Measurements from ENCODE around the gene COQ5. TPM values are rescaled to one million over a fixed set of nuclear protein-coding genes. Genes with fewer than 3 reads are reported as not detected.
"Not testable (repeated sequence)": the region's sequence is repeated elsewhere in the genome, so short reads cannot be mapped to it uniquely, and the experiment has no call there.

The COQ5 gene
- total and polyA plus RNA-seq, 2 of the 4 experiments (the other 2 are of a cell fraction) = 21.6 to 25.1 TPM

DNA sequence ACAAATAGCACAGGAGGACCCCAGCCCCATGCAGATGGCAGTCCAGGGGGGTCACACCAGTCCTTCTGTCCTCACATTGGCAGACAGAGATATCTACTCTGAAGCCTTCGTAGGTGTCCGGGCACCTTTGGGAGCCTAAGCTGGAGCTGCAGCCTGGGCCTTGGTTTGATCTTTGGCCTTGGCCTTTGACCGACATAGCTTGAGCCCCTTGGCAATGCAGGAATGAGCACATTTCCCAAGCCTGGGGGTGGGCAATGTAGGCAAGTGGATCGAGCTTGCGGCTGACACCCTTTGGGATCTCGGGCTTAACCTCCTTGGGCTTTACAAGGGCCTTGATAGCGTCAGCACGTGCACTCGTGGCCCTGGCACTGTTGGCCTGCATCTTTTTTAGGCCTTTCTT lies 6.4 kb downstream of the COQ5 start:
- Histone ChIP-seq H3K4ac (ENCODE audit: low read depth, low read length) (no peak overlapping the region), H3K14ac (replicated peaks; ENCODE audit: low read depth, low read length) (no peak overlapping the region), H3K9me1 (ENCODE audit: insufficient read depth, low read length) (no peaks in the 10 kb centered on the region), H3K79me1 (ENCODE audit: low read depth in 1 of 2, low read length in 2 of 2) (peaks cover 0 to 9% of the 10 kb centered on the region in 2 experiments; a peak in 1 of 4 replicates), H2AFZ (replicated peaks; ENCODE audit: low read length, poor library complexity) (no peak overlapping the region), H2AK5ac (ENCODE audit: low read depth, low read length) (no peak overlapping the region), H3K56ac (ENCODE audit: extremely low read depth, insufficient read depth, low read length) (no peak overlapping the region), H2BK20ac (ENCODE audit: low read depth, low read length) (no peak overlapping the region), H2BK120ac (ENCODE audit: low read depth, low read length) (no peak overlapping the region), H3K18ac (ENCODE audit: low read depth, low read length) (no peak overlapping the region), H4K91ac (ENCODE audit: insufficient read depth, low read depth, low read length) (no peak overlapping the region), H2BK5ac (ENCODE audit: low read depth, low read length, poor library complexity, severe bottlenecking) (no peak overlapping the region), H3K27me3 (ENCODE audit: control insufficient read depth, insufficient read depth, low read length) (no peaks in the 10 kb centered on the region), H4K20me1 (ENCODE audit: insufficient read depth, low read length) (no peaks in the 10 kb centered on the region), H3K4me3 (ENCODE audit: insufficient read depth, low read depth, low read length) (no peak overlapping the region), H3K23ac (ENCODE audit: low read depth, low read length) (no peak overlapping the region), H3K4me1 (ENCODE audit: control insufficient read depth, insufficient read depth, low read length) (no peaks in the 10 kb centered on the region), H2AK9ac (replicated peaks; ENCODE audit: low read depth, low read length, poor library complexity) (no peak overlapping the region), H3K9ac (ENCODE audit: low read depth, low read length) (no peak overlapping the region), H3K4me2 (ENCODE audit: low read depth, low read length) (no peak overlapping the region), H4K5ac (ENCODE audit: low read depth, low read length) (no peak overlapping the region), H3K36me3 (ENCODE audit: control insufficient read depth, insufficient read depth, low read length) (peaks cover 15% of the 10 kb centered on the region; the same call in 1 of the 2 replicates), H4K8ac (ENCODE audit: low read depth in 2 of 2, low read length in 2 of 2) (no peak overlapping the region), H3K27ac (ENCODE audit: insufficient read depth, low read length) (no peak overlapping the region), H2BK15ac (ENCODE audit: low read depth, low read length) (no peak overlapping the region), H3K9me3 (ENCODE audit: control insufficient read depth, insufficient read depth, low read length) (no peaks in the 10 kb centered on the region)
- no peak for ATAC-seq (ENCODE audit: low read depth)
- in situ Hi-C loops (cut with MboI; ENCODE audit: low sequenced_read_pairs) (no loop called here), dilution Hi-C loops (cut with HindIII; ENCODE audit: low sequenced_read_pairs, unreplicated experiment) (no loop called here), intact Hi-C loops (cut with micrococcal nuclease) (no loop called here)
- BruUV-seq (replicated peaks) = no TSS peak
- WGBS, 2 experiments (ENCODE audit: extremely low coverage in 2 of 2, insufficient read length in 1 of 2) = 92% methylated on average over 2 of the region's 9 CpGs; no CpG with 5 or more reads in 1 of the 2 experiments
- no peak for DNase-seq
- ChIA-PET POLR2A (ENCODE audit: unreplicated experiment) (no interaction called here), CTCF (no interaction called here)
- TF ChIP-seq MAZ (IDR thresholded peaks at IDR 0.05; ENCODE audit: borderline replicate concordance, low read depth, low read length) (no peak), RCOR1 (IDR thresholded peaks at IDR 0.05; ENCODE audit: insufficient replicate concordance, low read length) (no peak), ELK1 (IDR thresholded peaks at IDR 0.05; ENCODE audit: borderline replicate concordance, low read depth, low read length) (no peak)
- TF ChIP-seq, protein P1, sequence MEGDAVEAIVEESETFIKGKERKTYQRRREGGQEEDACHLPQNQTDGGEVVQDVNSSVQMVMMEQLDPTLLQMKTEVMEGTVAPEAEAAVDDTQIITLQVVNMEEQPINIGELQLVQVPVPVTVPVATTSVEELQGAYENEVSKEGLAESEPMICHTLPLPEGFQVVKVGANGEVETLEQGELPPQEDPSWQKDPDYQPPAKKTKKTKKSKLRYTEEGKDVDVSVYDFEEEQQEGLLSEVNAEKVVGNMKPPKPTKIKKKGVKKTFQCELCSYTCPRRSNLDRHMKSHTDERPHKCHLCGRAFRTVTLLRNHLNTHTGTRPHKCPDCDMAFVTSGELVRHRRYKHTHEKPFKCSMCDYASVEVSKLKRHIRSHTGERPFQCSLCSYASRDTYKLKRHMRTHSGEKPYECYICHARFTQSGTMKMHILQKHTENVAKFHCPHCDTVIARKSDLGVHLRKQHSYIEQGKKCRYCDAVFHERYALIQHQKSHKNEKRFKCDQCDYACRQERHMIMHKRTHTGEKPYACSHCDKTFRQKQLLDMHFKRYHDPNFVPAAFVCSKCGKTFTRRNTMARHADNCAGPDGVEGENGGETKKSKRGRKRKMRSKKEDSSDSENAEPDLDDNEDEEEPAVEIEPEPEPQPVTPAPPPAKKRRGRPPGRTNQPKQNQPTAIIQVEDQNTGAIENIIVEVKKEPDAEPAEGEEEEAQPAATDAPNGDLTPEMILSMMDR (conservative IDR thresholded peaks at IDR 0.05; ENCODE audit: low read depth, low read length) = no peak

- H3K79me1 ChIP-seq (ENCODE audit: low read depth in 1 of 2, low read length in 2 of 2); H3K4me1 ChIP-seq (ENCODE audit: control insufficient read depth, insufficient read depth, low read length); ATAC-seq (ENCODE audit: low read depth); H3K14ac ChIP-seq (replicated peaks; ENCODE audit: low read depth, low read length); POLR2A ChIA-PET (ENCODE audit: unreplicated experiment); H3K4me2 ChIP-seq (ENCODE audit: low read depth, low read length); H2AK9ac ChIP-seq (replicated peaks; ENCODE audit: low read depth, low read length, poor library complexity); H3K23ac ChIP-seq (ENCODE audit: low read depth, low read length); H3K56ac ChIP-seq (ENCODE audit: extremely low read depth, insufficient read depth, low read length); H2BK15ac ChIP-seq (ENCODE audit: low read depth, low read length); H3K4me3 ChIP-seq (ENCODE audit: insufficient read depth, low read depth, low read length); H3K18ac ChIP-seq (ENCODE audit: low read depth, low read length); H2AK5ac ChIP-seq (ENCODE audit: low read depth, low read length); DNase-seq; H3K27me3 ChIP-seq (ENCODE audit: control insufficient read depth, insufficient read depth, low read length); H4K91ac ChIP-seq (ENCODE audit: insufficient read depth, low read depth, low read length); H4K5ac ChIP-seq (ENCODE audit: low read depth, low read length); H3K9me3 ChIP-seq (ENCODE audit: control insufficient read depth, insufficient read depth, low read length); H2BK120ac ChIP-seq (ENCODE audit: low read depth, low read length); dilution Hi-C loops (cut with HindIII; ENCODE audit: low sequenced_read_pairs, unreplicated experiment); H3K9me1 ChIP-seq (ENCODE audit: insufficient read depth, low read length); H2BK5ac ChIP-seq (ENCODE audit: low read depth, low read length, poor library complexity, severe bottlenecking); H4K20me1 ChIP-seq (ENCODE audit: insufficient read depth, low read length); intact Hi-C loops (cut with micrococcal nuclease); H4K8ac ChIP-seq (ENCODE audit: low read depth in 2 of 2, low read length in 2 of 2); H3K27ac ChIP-seq (ENCODE audit: insufficient read depth, low read length); in situ Hi-C loops (cut with MboI; ENCODE audit: low sequenced_read_pairs); H3K9ac ChIP-seq (ENCODE audit: low read depth, low read length); BruUV-seq (replicated peaks); CTCF ChIA-PET; H2BK20ac ChIP-seq (ENCODE audit: low read depth, low read length); H3K4ac ChIP-seq (ENCODE audit: low read depth, low read length); H2AFZ ChIP-seq (replicated peaks; ENCODE audit: low read length, poor library complexity): not testable (repeated sequence)
- peaks cover 29% of the 10 kb centered on the region for H3K36me3 ChIP-seq (ENCODE audit: control insufficient read depth, insufficient read depth, low read length)
- WGBS, 2 experiments (ENCODE audit: extremely low coverage in 2 of 2, insufficient read length in 1 of 2) = no CpG with 5 or more reads among the region's 8 CpGs
Observed at GRCh38 chr12:120519324-120519723, 9.6 kb downstream of the COQ5 start.
